HG02763 (cell line): ENCODE data around the gene SLX9.

Source experiments
- ATAC-seq: cut with Tn5 transposase; IDR thresholded peaks from one replicate; pipeline ENCODE4 v1.9.1; 2021; ENCODE audit warnings: mild to moderate bottlenecking, moderate library complexity; ENCODE audit not compliant: unreplicated experiment

Gene SLX9

GRCh38 chr21:44939532-44940115 lies at the start of gene SLX9:
SLX9 (plus strand) TSS chr21:44940029; CDS start chr21:44940058, 29 bp downstream.
- ATAC-seq: peak; percentile 75

- ATAC-seq: no peak
Observed at GRCh38 chr21:44890338-44890931, 49.4 kb upstream of the SLX9 start.

- no peak for ATAC-seq
Observed at GRCh38 chr21:44890961-44891541, 48.8 kb upstream of the SLX9 start.

GRCh38 chr21:44891631-44892031 lies 48.2 kb upstream of the SLX9 start:
- ATAC-seq: no peak

- no peak for ATAC-seq
Observed at GRCh38 chr21:44892095-44892494, 47.7 kb upstream of the SLX9 start.

GRCh38 chr21:44892536-44893277 lies 47.1 kb upstream of the SLX9 start:
- ATAC-seq: peak; percentile 55

GRCh38 chr21:44893278-44893556 lies 46.6 kb upstream of the SLX9 start:
- no peak for ATAC-seq

GRCh38 chr21:44893948-44894656 lies 45.7 kb upstream of the SLX9 start:
- no peak for ATAC-seq

- ATAC-seq: no peak
Observed at GRCh38 chr21:44894687-44895302, 45.0 kb upstream of the SLX9 start.

GRCh38 chr21:44895859-44896258 lies 44.0 kb upstream of the SLX9 start:
- no peak for ATAC-seq

- ATAC-seq: no peak
Observed at GRCh38 chr21:44896561-44897286, 43.1 kb upstream of the SLX9 start.

GRCh38 chr21:44897326-44898010 lies 42.4 kb upstream of the SLX9 start:
- no peak for ATAC-seq

GRCh38 chr21:44898011-44898488 lies 41.8 kb upstream of the SLX9 start:
- ATAC-seq: no peak

GRCh38 chr21:44898851-44899767 lies 40.7 kb upstream of the SLX9 start:
- ATAC-seq: no peak

- ATAC-seq: no peak
Observed at GRCh38 chr21:44899768-44900558, 39.9 kb upstream of the SLX9 start.

- ATAC-seq: no peak
Observed at GRCh38 chr21:44900559-44901251, 39.1 kb upstream of the SLX9 start.

GRCh38 chr21:44901391-44902074 lies 38.3 kb upstream of the SLX9 start:
- ATAC-seq: no peak
